HepG2 (cell line): ENCODE measurements around the gene MTCL1. TPM values are rescaled to one million over a fixed set of nuclear protein-coding genes. Genes with fewer than 3 reads are reported as not detected.

ENCODE experiments used
- ATAC-seq: fragments of 200-7000 bp; cut with Tn5 transposase; 3 replicates; pipeline ENCODE4 v1.9.1; 2020; ENCODE audit warnings: mild to moderate bottlenecking, moderate library complexity
- BruUV-seq: library from RNA; stranded (reverse); fragments of 400-500 nt; replicated peaks from 2 replicates; lab custom pipeline; 2021; lab: Mats Ljungman, UMichigan
- CTCF ChIA-PET: fragments of 300-600 bp; formaldehyde crosslinking; extraction: SDS; loops from one replicate; lab custom pipeline; 2021; ENCODE audit warnings: low total read pairs, inconsistent platforms, low intra/inter-chr PET ratio; lab: Yijun Ruan, JAX
- POLR2A ChIA-PET: fragments of 350-600 bp; sonication (Branson Sonifier 250); formaldehyde crosslinking; loops from one replicate; lab custom pipeline; 2020; ENCODE audit warnings: antibody characterized with exemption, inconsistent platforms; lab: Yijun Ruan, JAX
- DNase-seq: peaks from one replicate; pipeline ENCODE4 v3.0.0-alpha.2; 2015; ENCODE audit warnings: low spot score
- FAIRE-seq: peaks from 3 replicates; lab custom pipeline; 2011; peaks lifted over from hg19 to GRCh38; lab: Jason Lieb, UNC
- H2AFZ ChIP-seq: one replicate; pipeline ENCODE4 v1.6.1; 2011; ENCODE audit warnings: low read length, inconsistent platforms
- H3K27ac ChIP-seq: fragments of 300-600 bp; 3 replicates; pipeline ENCODE4 v1.8.0; 2011; ENCODE audit warnings: mixed run types, mild to moderate bottlenecking, mixed read lengths, low read length, inconsistent platforms; ENCODE audit not compliant: insufficient read depth; ENCODE audit errors: extremely low read length
- H3K27me3 ChIP-seq, 2 experiments: fragments of 200-600 bp in 1 of 2; 2 replicates in 1 of 2; 3 replicates in 1 of 2; pipeline versions ENCODE4 v1.6.0 to v1.8.0; 2011; ENCODE audit warnings: low read length in 2 of 2, mild to moderate bottlenecking in 2 of 2, moderate library complexity in 2 of 2, inconsistent platforms in 1 of 2; ENCODE audit not compliant: insufficient read depth in 2 of 2, control insufficient read depth in 1 of 2
- H3K36me3 ChIP-seq, 2 experiments: fragments of 200-600 bp in 1 of 2; replicated peaks in 1 of 2; 2 replicates in 1 of 2; 3 replicates in 1 of 2; pipeline versions ENCODE4 v1.5.1 to v1.8.0; 2011; ENCODE audit warnings: low read length in 2 of 2, inconsistent platforms in 1 of 2; ENCODE audit not compliant: insufficient read depth in 2 of 2, control insufficient read depth in 1 of 2
- H3K4me1 ChIP-seq: 2 replicates; pipeline ENCODE4 v1.5.1; 2012; ENCODE audit warnings: low read length, inconsistent platforms; ENCODE audit not compliant: insufficient read depth
- H3K4me2 ChIP-seq: 2 replicates; pipeline ENCODE4 v1.6.0; 2011; ENCODE audit warnings: low read depth, low read length, inconsistent platforms
- H3K4me3 ChIP-seq, 3 experiments: fragments of 200-600 bp in 1 of 3; sonication (generic), shearing (Covaris generic) in 1 of 3; replicated peaks in 1 of 3; 2 replicates each; pipeline ENCODE4 v1.5.1; 2011 to 2016; ENCODE audit warnings: low read length in 3 of 3, inconsistent platforms in 2 of 3, low read depth in 2 of 3, mild to moderate bottlenecking in 2 of 3, control low read depth in 1 of 3, mixed read lengths in 1 of 3; ENCODE audit not compliant: insufficient read depth in 1 of 3
- H3K79me2 ChIP-seq: one replicate; pipeline ENCODE4 v1.6.1; 2011; ENCODE audit warnings: low read length, inconsistent platforms; ENCODE audit not compliant: insufficient read depth
- H3K9ac ChIP-seq: 2 replicates; pipeline ENCODE4 v1.6.0; 2011; ENCODE audit warnings: mild to moderate bottlenecking, low read depth, low read length, inconsistent platforms; ENCODE audit not compliant: insufficient read depth
- H3K9me3 ChIP-seq: 2 replicates; pipeline ENCODE4 v1.5.1; 2012; ENCODE audit warnings: mild to moderate bottlenecking, low read length
- H4K20me1 ChIP-seq: 2 replicates; pipeline ENCODE4 v1.6.0; 2011; ENCODE audit warnings: inconsistent platforms, mild to moderate bottlenecking, low read length, moderate library complexity; ENCODE audit not compliant: insufficient read depth
- AGO2 ChIP-seq: fragments of 200-400 bp; formaldehyde crosslinking; optimal IDR thresholded peaks from 2 replicates; pipeline ENCODE3; 2017; ENCODE audit warnings: mild to moderate bottlenecking, low read depth, low read length, moderate library complexity
- ATF6 ChIP-seq: sonication (generic); formaldehyde crosslinking; conservative IDR thresholded peaks from 2 replicates; pipeline ENCODE4 v1.4.0; 2020; ENCODE audit warnings: missing genetic modification reagents
- CTCF ChIP-seq: sonication (generic); formaldehyde crosslinking; IDR thresholded peaks from 2 replicates; pipeline ENCODE4 v1.5.0; 2020; ENCODE audit warnings: mild to moderate bottlenecking, missing genetic modification reagents, moderate library complexity
- ETV6 ChIP-seq: sonication (generic); formaldehyde crosslinking; conservative IDR thresholded peaks from 2 replicates; pipeline ENCODE4 v1.4.0; 2020; ENCODE audit warnings: missing genetic modification reagents
- FOXK1 ChIP-seq: sonication (generic); formaldehyde crosslinking; IDR thresholded peaks from 2 replicates; pipeline ENCODE4 v1.4.0; 2020; ENCODE audit warnings: low read depth, missing genetic modification reagents, borderline replicate concordance
- KLF11 ChIP-seq: IDR thresholded peaks from 2 replicates; pipeline ENCODE4 v1.6.1; 2016; ENCODE audit warnings: missing compliant biosample characterization
- MED13 ChIP-seq: sonication (generic); formaldehyde crosslinking; IDR thresholded peaks from 2 replicates; pipeline ENCODE4 v1.5.0; 2020; ENCODE audit warnings: missing genetic modification reagents
- ZNF253 ChIP-seq: sonication (generic); formaldehyde crosslinking; IDR thresholded peaks from 2 replicates; pipeline ENCODE4 v1.8.0; 2022; ENCODE audit warnings: mild to moderate bottlenecking, missing genetic modification reagents, borderline replicate concordance
- ZNF576 ChIP-seq: sonication (generic); formaldehyde crosslinking; IDR thresholded peaks from 2 replicates; pipeline ENCODE4 v1.4.0; 2020; ENCODE audit warnings: mild to moderate bottlenecking, missing genetic modification reagents
- ZNF652 ChIP-seq: IDR thresholded peaks from 2 replicates; pipeline ENCODE4 v1.6.1; 2016; ENCODE audit warnings: low read depth, borderline replicate concordance
- WGBS: methylation state at CpG from one replicate; pipeline ENCODE4 v1.1.6; 2017; ENCODE audit warnings: low lambda C conversion rate; 5-methylcytosine and 5-hydroxymethylcytosine counted together
- in situ Hi-C: cut with HindIII; loops from 2 replicates; pipeline ENCODE4 v1.10.0; 2017; ENCODE audit warnings: low pct_unique_long_range_greater_than_20kb; ENCODE audit not compliant: extremely low pct_ligation_motif_present
- intact Hi-C: fragments of 100-400 bp; cut with micrococcal nuclease; formaldehyde crosslinking; loops from one replicate; pipeline ENCODE4 v1.10.0; 2022; ENCODE audit not compliant: unreplicated experiment
- polyA plus RNA-seq, 8 experiments: library from polyadenylated mRNA; depleted of rRNA in 3 of 8; stranded (reverse) in 7 of 8; unstranded in 1 of 8; fragments of >200 nt; fragmentation: Illumina TruSeq in 4 of 8; extraction: Trizol in 4 of 8; gene quantifications; 2 replicates each; pipeline versions ENCODE4 v1.2.1 to v1.2.3, GENCODE V29; 2011 to 2016; ENCODE audit warnings: low read depth in 4 of 8, missing spikeins in 1 of 8, mixed read lengths in 1 of 8; ENCODE audit not compliant: insufficient read depth in 1 of 8
- total RNA-seq, 5 experiments: library from RNA; depleted of rRNA; stranded (reverse); fragments of >200 nt; fragmentation: Illumina TruSeq; extraction: Trizol; gene quantifications; 2 replicates each; pipeline ENCODE4 v1.2.3, GENCODE V29; 2016; ENCODE audit warnings: low read depth in 1 of 5

The MTCL1 gene
- total and polyA plus RNA-seq, 2 of the 13 experiments (the other 11 are each of a cell fraction or from before 2014, with no cell fraction given) = 3.1 to 3.2 TPM

GRCh38 chr18:8825729-8826375, 120.5 kb downstream of the MTCL1 start:
- intact Hi-C loops = no loop called here
- CTCF ChIA-PET = no interaction called here
- 70% methylated on average over 13 of the region's 20 CpGs for WGBS

More at GRCh38 chr18:8825729-8826375, 120.5 kb downstream of the MTCL1 start:
- DNase-seq = no peak
- TF ChIP-seq MED13 (CRISPR knock-in tag) = no peak
- no peak for TF ChIP-seq FOXK1
- TF ChIP-seq ETV6 = no peak
- TF ChIP-seq ZNF652 = no peak
- TF ChIP-seq CTCF (CRISPR knock-in tag) = no peak
- no peak for TF ChIP-seq ZNF576
- TF ChIP-seq ATF6 = no peak
- no peak for TF ChIP-seq KLF11
- no peak for TF ChIP-seq AGO2
- TF ChIP-seq ZNF253 (CRISPR knock-in tag) = no peak
- no peak for ATAC-seq
- no peaks in the 10 kb centered on the region for H3K4me1 ChIP-seq
- H3K27me3 ChIP-seq = no peaks in the 10 kb centered on the region
- no peak overlapping the region for H2AFZ ChIP-seq
- H3K4me2 ChIP-seq = no peak overlapping the region
- H3K27ac ChIP-seq = no peak overlapping the region
- in situ Hi-C loops = no loop called here
- FAIRE-seq = no peak
- POLR2A ChIA-PET = no interaction called here
- no TSS peak for BruUV-seq
- no peaks in the 10 kb centered on the region for H4K20me1 ChIP-seq
- no peak overlapping the region for H3K4me3 ChIP-seq
- H3K9me3 ChIP-seq = no peaks in the 10 kb centered on the region
- H3K9ac ChIP-seq = no peak overlapping the region
- H3K36me3 ChIP-seq = no peaks in the 10 kb centered on the region
- H3K79me2 ChIP-seq = no peaks in the 10 kb centered on the region
